Panc1 (cell line): ENCODE results near the gene ARHGEF17. TPM values are rescaled to one million over a fixed set of nuclear protein-coding genes. Genes with fewer than 3 reads are reported as not detected.

Experiments
- ATAC-seq: fragments of 200-7000 bp; cut with Tn5 transposase; 2 replicates; pipeline ENCODE4 v1.9.1; 2020; ENCODE audit warnings: mild to moderate bottlenecking, moderate library complexity
- BruUV-seq: library from RNA; stranded (reverse); fragments of 400-500 nt; replicated peaks from 2 replicates; lab custom pipeline; 2021; lab: Mats Ljungman, UMichigan
- CTCF ChIA-PET: fragments of 300-600 bp; sonication (Branson Sonifier 250); formaldehyde crosslinking; loops from one replicate; lab custom pipeline; 2022; ENCODE audit warnings: antibody characterized with exemption; lab: Charles Lee
- POLR2A ChIA-PET: fragments of 300-600 bp; sonication (Branson Sonifier 250); formaldehyde crosslinking; loops from one replicate; lab custom pipeline; 2022; ENCODE audit warnings: antibody characterized with exemption; lab: Charles Lee
- DNase-seq: peaks from one replicate; pipeline ENCODE4 v3.0.0-alpha.2; 2010; ENCODE audit warnings: low read depth, low spot score
- H3K27ac ChIP-seq: 2 replicates; pipeline ENCODE4 v1.5.1; 2011; ENCODE audit warnings: mild to moderate bottlenecking, low read length, inconsistent platforms
- H3K27me3 ChIP-seq: fragments of 200-500 bp; sonication (Bioruptor generic); 2 replicates; pipeline ENCODE4 v1.6.0; 2014; ENCODE audit warnings: low read length, inconsistent platforms; ENCODE audit not compliant: control insufficient read depth, insufficient read depth
- H3K36me3 ChIP-seq: fragments of 200-500 bp; sonication (Bioruptor generic); 2 replicates; pipeline ENCODE4 v1.5.1; 2014; ENCODE audit warnings: inconsistent platforms, mild to moderate bottlenecking, low read length, moderate library complexity; ENCODE audit not compliant: control insufficient read depth, insufficient read depth
- H3K4me1 ChIP-seq: 2 replicates; pipeline ENCODE4 v1.5.1; 2011; ENCODE audit warnings: inconsistent platforms, mild to moderate bottlenecking, low read length, moderate library complexity; ENCODE audit not compliant: control insufficient read depth, insufficient read depth
- H3K4me3 ChIP-seq, 2 experiments: 2 replicates each; pipeline ENCODE4 v1.5.1; 2011 to 2012; ENCODE audit warnings: low read depth in 2 of 2, low read length in 2 of 2, mild to moderate bottlenecking in 2 of 2, inconsistent platforms in 1 of 2, moderate library complexity in 1 of 2
- H3K9me3 ChIP-seq: fragments of 200-500 bp; sonication (Bioruptor generic); 2 replicates; pipeline ENCODE4 v1.5.1; 2014; ENCODE audit warnings: low read depth, mild to moderate bottlenecking, inconsistent platforms, low read length, moderate library complexity; ENCODE audit not compliant: control insufficient read depth, insufficient read depth
- CTCF ChIP-seq: fragments of 450-650 bp; IDR thresholded peaks from 2 replicates; pipeline ENCODE4 v1.5.1; 2017; ENCODE audit warnings: mild to moderate bottlenecking
- POLR2AphosphoS5 ChIP-seq: IDR thresholded peaks from 2 replicates; pipeline ENCODE4 v1.6.1; 2012; ENCODE audit warnings: mild to moderate bottlenecking, low read depth, low read length, moderate library complexity
- REST ChIP-seq, 2 experiments: IDR thresholded peaks; 2 replicates each; pipeline ENCODE4 v1.6.1; 2011 to 2012; ENCODE audit warnings: low read depth in 2 of 2, control low read depth in 1 of 2, low read length in 1 of 2, mild to moderate bottlenecking in 1 of 2, moderate library complexity in 1 of 2; ENCODE audit not compliant: insufficient read depth in 1 of 2
- SIN3A ChIP-seq: IDR thresholded peaks from 2 replicates; pipeline ENCODE4 v1.6.1; 2012; ENCODE audit warnings: low read depth, mild to moderate bottlenecking, low read length, moderate library complexity, borderline replicate concordance; ENCODE audit not compliant: insufficient read depth
- TCF7L2 ChIP-seq: IDR thresholded peaks from 2 replicates; pipeline ENCODE4 v1.6.1; 2011; ENCODE audit warnings: mild to moderate bottlenecking, low read depth, low read length, inconsistent platforms
- in situ Hi-C: cut with HindIII; loops from 2 replicates; pipeline ENCODE4 v1.10.0; 2016; ENCODE audit warnings: low sequenced_read_pairs, low pct_unique_long_range_greater_than_20kb
- intact Hi-C: fragments of 100-400 bp; cut with micrococcal nuclease; formaldehyde crosslinking; loops from one replicate; pipeline ENCODE4 v1.10.0; 2022; ENCODE audit not compliant: unreplicated experiment
- total RNA-seq: library from RNA; stranded (reverse); gene quantifications from one replicate; pipeline ENCODE4 v1.2.1, GENCODE V29; 2021; ENCODE audit not compliant: unreplicated experiment

The ARHGEF17 gene
- total RNA-seq, 1 experiment from 2014 or later: 43.2 TPM

GRCh38 chr11:73280626-73281025 is 27.4 kb upstream of the ARHGEF17 start:
- BruUV-seq: no TSS peak
- TF ChIP-seq SIN3A (no peak), CTCF (no peak), POLR2AphosphoS5 (no peak)

GRCh38 chr11:73281201-73281741 is 26.8 kb upstream of the ARHGEF17 start:
- no TSS peak for BruUV-seq
- Histone ChIP-seq H3K9me3 (no peaks in the 10 kb centered on the region), H3K4me3 (no peak overlapping the region), H3K4me1 (no peaks in the 10 kb centered on the region), H3K27me3 (no peaks in the 10 kb centered on the region), H3K36me3 (no peaks in the 10 kb centered on the region), H3K27ac (no peak overlapping the region)
- in situ Hi-C loops: no loop called here
- POLR2A ChIA-PET: no interaction called here
- CTCF ChIA-PET: no interaction called here
- DNase-seq (no peak), ATAC-seq (no peak)
- intact Hi-C loops: no loop called here
- no peak for TF ChIP-seq CTCF
- TF ChIP-seq POLR2AphosphoS5: no peak
- no peak for TF ChIP-seq TCF7L2
- no peak for TF ChIP-seq SIN3A
- TF ChIP-seq REST (IDR thresholded peaks at IDR 0.05; ENCODE audit: insufficient read depth in 1 of 2, low read depth in 2 of 2, low read length in 1 of 2): no peak

More at GRCh38 chr11:73280626-73281025, 27.4 kb upstream of the ARHGEF17 start:
- ChIA-PET POLR2A (no interaction called here), CTCF (no interaction called here)
- intact Hi-C loops (no loop called here), in situ Hi-C loops (no loop called here)
- Histone ChIP-seq H3K36me3 (no peaks in the 10 kb centered on the region), H3K9me3 (no peaks in the 10 kb centered on the region), H3K27me3 (no peaks in the 10 kb centered on the region), H3K27ac (no peak overlapping the region), H3K4me1 (no peaks in the 10 kb centered on the region), H3K4me3 (no peak overlapping the region)
- DNase-seq (no peak), ATAC-seq (no peak)
